SH-SY5Y (cell line): ENCODE data around the gene INPP4B.

ENCODE experiments used
- GATA2 ChIP-seq: IDR thresholded peaks from 2 replicates; pipeline ENCODE4 v1.6.1; 2011; ENCODE audit warnings: mild to moderate bottlenecking, low read depth, low read length
- GATA3 ChIP-seq: IDR thresholded peaks from 2 replicates; pipeline ENCODE4 v1.6.1; 2011; ENCODE audit warnings: low read depth, mild to moderate bottlenecking, low read length, moderate library complexity

The INPP4B gene

GRCh38 chr4:142697928-142698327 lies 148.2 kb downstream of the INPP4B start:
- TF ChIP-seq GATA3 (no peak), GATA2 (no peak)

- TF ChIP-seq GATA3 (no peak), GATA2 (no peak)
These were observed 148.8 kb downstream of the INPP4B start for GRCh38 chr4:142697320-142697719.

GRCh38 chr4:142696334-142697122 lies 149.6 kb downstream of the INPP4B start:
- TF ChIP-seq GATA3 = no peak
- TF ChIP-seq GATA2 = no peak

- no peak for TF ChIP-seq GATA2
- TF ChIP-seq GATA3 = no peak
These were observed 155.5 kb downstream of the INPP4B start for GRCh38 chr4:142690406-142691163.

GRCh38 chr4:142687547-142688275 lies 158.4 kb downstream of the INPP4B start:
- TF ChIP-seq GATA3 = no peak
- TF ChIP-seq GATA2 = no peak

GRCh38 chr4:142686081-142686480 lies 160.0 kb downstream of the INPP4B start:
- TF ChIP-seq GATA2 = no peak
- no peak for TF ChIP-seq GATA3

GRCh38 chr4:142683997-142684396 lies 162.1 kb downstream of the INPP4B start:
- TF ChIP-seq GATA2 (no peak), GATA3 (no peak)

- TF ChIP-seq GATA2 (no peak), GATA3 (no peak)
These were observed 162.6 kb downstream of the INPP4B start for GRCh38 chr4:142683503-142683902.

- no peak for TF ChIP-seq GATA3
- no peak for TF ChIP-seq GATA2
These were observed 174.6 kb downstream of the INPP4B start for GRCh38 chr4:142671516-142671915.

GRCh38 chr4:142663828-142664227 lies 182.3 kb downstream of the INPP4B start:
- TF ChIP-seq GATA3 (no peak), GATA2 (no peak)

GRCh38 chr4:142660728-142661127 lies 185.4 kb downstream of the INPP4B start:
- TF ChIP-seq GATA3 = no peak

- no peak for TF ChIP-seq GATA3
- no peak for TF ChIP-seq GATA2
These were observed 189.9 kb downstream of the INPP4B start for GRCh38 chr4:142656178-142656577.

GRCh38 chr4:142648378-142648777 lies 197.7 kb downstream of the INPP4B start:
- no peak for TF ChIP-seq GATA2
- no peak for TF ChIP-seq GATA3

GRCh38 chr4:142645475-142646108 lies 200.5 kb downstream of the INPP4B start:
- TF ChIP-seq GATA2 (no peak), GATA3 (no peak)
